ENCODE data around the gene MUC5B.
A peak's percentile ranks its signal among the peaks of the same experiment; 100 is the strongest.

The MUC5B gene

DNA sequence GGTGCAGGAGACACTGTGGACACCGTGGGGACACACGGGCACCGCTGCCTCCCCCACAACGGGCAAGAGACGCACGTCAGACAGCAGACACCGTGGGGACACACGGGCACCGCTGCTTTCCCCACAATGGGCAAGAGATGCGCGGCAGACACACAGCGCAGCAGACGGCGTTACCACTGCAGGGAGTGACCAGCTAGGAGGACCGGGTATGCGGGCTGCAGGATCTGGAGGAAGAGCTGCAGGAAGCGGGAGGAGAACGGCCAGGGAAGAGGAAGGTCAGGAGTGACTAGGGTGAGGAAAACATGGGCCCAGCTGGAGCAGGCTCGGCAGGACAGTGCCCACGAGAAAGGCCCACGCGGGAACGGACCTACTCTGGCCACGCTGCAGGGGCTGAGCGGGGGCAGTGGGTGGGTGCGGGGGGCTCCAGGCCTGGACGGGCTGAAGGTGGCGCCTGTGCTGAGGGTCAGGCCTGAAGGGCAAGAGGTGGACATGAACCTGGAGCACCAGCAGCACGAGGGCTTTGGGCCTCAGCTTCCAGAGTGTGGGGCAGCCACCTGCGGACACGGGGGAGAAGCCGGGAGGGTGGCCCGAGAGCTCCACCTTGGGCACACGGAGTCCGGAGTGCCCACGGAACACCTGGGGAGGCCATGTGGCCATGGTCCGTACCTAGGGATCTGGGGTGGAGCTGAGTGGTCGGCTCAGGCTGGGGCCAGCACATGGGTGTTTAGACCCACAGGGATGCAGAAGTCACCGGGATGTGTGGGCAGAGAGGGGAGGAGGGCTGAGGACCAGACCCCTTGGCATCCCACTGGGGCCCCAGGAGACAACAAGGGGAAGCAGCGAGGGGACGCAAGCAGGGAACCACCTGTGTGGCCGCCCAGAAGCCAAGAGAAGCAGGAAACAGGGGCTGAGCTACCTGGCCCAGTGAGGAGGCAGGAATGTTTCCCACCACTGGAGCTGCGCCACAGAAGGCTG, 70.1 kb downstream of the MUC5B start:
- Histone ChIP-seq H3K36me3 (ENCODE audit: control insufficient read depth, insufficient read depth, low read length) (peaks cover 19% of the 10 kb centered on the region), H3K27me3 (replicated peaks; ENCODE audit: control insufficient read depth, insufficient read depth, low read length) (no peaks in the 10 kb centered on the region), H3K4me3 (replicated peaks; ENCODE audit: low read depth, low read length) (no peak overlapping the region)
- TF ChIP-seq, protein P1, sequence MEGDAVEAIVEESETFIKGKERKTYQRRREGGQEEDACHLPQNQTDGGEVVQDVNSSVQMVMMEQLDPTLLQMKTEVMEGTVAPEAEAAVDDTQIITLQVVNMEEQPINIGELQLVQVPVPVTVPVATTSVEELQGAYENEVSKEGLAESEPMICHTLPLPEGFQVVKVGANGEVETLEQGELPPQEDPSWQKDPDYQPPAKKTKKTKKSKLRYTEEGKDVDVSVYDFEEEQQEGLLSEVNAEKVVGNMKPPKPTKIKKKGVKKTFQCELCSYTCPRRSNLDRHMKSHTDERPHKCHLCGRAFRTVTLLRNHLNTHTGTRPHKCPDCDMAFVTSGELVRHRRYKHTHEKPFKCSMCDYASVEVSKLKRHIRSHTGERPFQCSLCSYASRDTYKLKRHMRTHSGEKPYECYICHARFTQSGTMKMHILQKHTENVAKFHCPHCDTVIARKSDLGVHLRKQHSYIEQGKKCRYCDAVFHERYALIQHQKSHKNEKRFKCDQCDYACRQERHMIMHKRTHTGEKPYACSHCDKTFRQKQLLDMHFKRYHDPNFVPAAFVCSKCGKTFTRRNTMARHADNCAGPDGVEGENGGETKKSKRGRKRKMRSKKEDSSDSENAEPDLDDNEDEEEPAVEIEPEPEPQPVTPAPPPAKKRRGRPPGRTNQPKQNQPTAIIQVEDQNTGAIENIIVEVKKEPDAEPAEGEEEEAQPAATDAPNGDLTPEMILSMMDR (IDR thresholded peaks at IDR 0.05; ENCODE audit: insufficient read depth, low read length, poor library complexity, severe bottlenecking) = no peak
- DNase-seq (ENCODE audit: extremely low read depth, insufficient read length) = no peak

DNA sequence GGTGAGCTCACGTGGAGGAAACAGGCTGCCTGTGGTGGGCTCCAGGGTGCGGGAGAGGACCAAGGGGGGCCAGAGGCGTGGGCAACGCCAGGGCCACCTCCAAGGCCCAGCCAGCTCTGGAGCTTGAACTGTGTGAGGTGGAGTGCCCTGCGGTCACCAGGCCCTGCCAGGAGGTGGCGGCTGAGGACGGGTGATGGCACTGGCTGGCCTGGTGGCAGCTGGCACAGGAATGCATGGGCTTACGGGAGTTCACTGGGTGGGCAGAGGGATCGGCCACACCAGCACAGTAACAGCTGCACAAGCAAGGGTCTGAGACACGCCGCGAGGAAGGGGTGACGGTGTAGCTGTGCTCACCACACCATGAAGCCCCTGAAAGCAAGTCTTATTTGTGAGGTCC, 70.8 kb downstream of the MUC5B start:
- peaks cover 14% of the 10 kb centered on the region for H3K36me3 ChIP-seq (ENCODE audit: control insufficient read depth, insufficient read depth, low read length)
- no peak for DNase-seq (ENCODE audit: extremely low read depth, insufficient read length)
- H3K27me3 ChIP-seq (replicated peaks; ENCODE audit: control insufficient read depth, insufficient read depth, low read length) = no peaks in the 10 kb centered on the region
- TF ChIP-seq, protein P1 (IDR thresholded peaks at IDR 0.05; ENCODE audit: insufficient read depth, low read length, poor library complexity, severe bottlenecking) = peak; percentile 14
- no peak overlapping the region for H3K4me3 ChIP-seq (replicated peaks; ENCODE audit: low read depth, low read length)

DNA sequence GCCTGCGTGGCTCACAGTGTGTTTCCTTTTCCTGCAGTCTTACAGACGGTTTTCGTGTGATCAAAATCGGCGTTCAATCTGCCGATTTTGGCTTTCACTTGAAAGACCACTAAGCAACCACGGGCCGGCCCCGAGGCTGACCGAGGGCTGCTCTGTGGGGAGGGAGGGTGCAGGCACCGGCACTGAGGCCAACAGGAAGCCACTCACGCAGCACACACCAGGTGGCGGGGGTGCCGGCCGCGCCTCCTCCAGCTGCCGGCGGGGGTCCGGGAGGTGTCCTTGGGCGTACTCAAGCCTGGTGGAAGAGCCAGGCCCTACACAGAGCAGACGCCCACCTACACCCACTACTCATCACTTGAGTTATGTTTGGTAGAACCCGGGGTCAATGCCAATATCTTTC, 72.2 kb downstream of the MUC5B start:
- no peak for DNase-seq (ENCODE audit: extremely low read depth, insufficient read length)
- TF ChIP-seq, protein P1 (IDR thresholded peaks at IDR 0.05; ENCODE audit: insufficient read depth, low read length, poor library complexity, severe bottlenecking) = no peak
- peaks cover 5% of the 10 kb centered on the region; the same call in 1 of the 2 replicates for H3K36me3 ChIP-seq (ENCODE audit: control insufficient read depth, insufficient read depth, low read length)
- H3K27me3 ChIP-seq (replicated peaks; ENCODE audit: control insufficient read depth, insufficient read depth, low read length) = no peaks in the 10 kb centered on the region
- no peak overlapping the region for H3K4me3 ChIP-seq (replicated peaks; ENCODE audit: low read depth, low read length)

DNA sequence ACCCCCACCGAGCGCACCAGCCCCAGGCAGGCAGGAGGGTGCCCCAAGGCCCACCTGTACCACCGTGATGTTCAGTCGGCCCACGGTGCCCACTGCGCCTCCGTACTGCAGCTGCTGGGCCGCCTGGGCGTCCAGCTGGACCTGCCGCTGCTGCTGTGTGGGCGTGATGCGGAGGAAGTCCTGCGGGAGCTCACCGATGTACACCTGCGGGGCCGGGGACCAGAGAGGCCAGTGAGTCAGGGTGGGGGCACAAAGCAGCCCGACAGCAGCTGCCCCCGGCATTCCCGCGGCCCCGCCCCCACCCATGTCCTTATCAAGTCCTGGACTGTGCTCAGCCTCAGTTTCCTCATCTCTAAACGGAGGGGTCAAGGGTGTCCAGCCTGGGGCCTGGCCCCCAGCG, 72.7 kb downstream of the MUC5B start:
- DNase-seq (ENCODE audit: extremely low read depth, insufficient read length) = no peak
- H3K4me3 ChIP-seq (replicated peaks; ENCODE audit: low read depth, low read length) = no peak overlapping the region
- H3K27me3 ChIP-seq (replicated peaks; ENCODE audit: control insufficient read depth, insufficient read depth, low read length) = no peaks in the 10 kb centered on the region
- peaks cover 7% of the 10 kb centered on the region for H3K36me3 ChIP-seq (ENCODE audit: control insufficient read depth, insufficient read depth, low read length)
- TF ChIP-seq, protein P1 (IDR thresholded peaks at IDR 0.05; ENCODE audit: insufficient read depth, low read length, poor library complexity, severe bottlenecking) = no peak

DNA sequence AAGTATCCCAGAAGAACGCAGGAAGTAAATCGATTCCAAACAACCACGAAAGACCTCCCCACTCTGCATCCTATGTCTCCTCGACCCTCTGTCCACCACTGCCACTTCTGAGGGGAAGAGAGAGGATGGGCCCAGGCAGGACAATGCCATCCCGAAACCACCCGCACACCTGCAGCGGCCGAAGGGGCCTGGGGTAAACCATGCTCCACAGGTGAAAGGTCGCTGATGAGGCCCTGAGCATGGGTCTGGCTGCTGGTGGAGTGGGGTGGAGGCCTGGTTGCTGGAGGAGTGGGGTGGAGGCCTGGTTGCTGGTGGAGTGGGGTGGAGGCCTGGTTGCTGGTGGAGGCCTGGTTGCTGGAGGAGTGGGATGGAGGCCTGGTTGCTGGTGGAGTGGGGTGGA, 73.4 kb downstream of the MUC5B start:
- H3K4me3 ChIP-seq (replicated peaks; ENCODE audit: low read depth, low read length) = no peak overlapping the region
- TF ChIP-seq, protein P1 (IDR thresholded peaks at IDR 0.05; ENCODE audit: insufficient read depth, low read length, poor library complexity, severe bottlenecking) = no peak
- DNase-seq (ENCODE audit: extremely low read depth, insufficient read length) = no peak
- peaks cover 7% of the 10 kb centered on the region for H3K36me3 ChIP-seq (ENCODE audit: control insufficient read depth, insufficient read depth, low read length)
- H3K27me3 ChIP-seq (replicated peaks; ENCODE audit: control insufficient read depth, insufficient read depth, low read length) = no peaks in the 10 kb centered on the region

Data from GM06990 (cell line).